Measurements from ENCODE around the gene NHP2. TPM values are rescaled to one million over a fixed set of nuclear protein-coding genes. Genes with fewer than 3 reads are reported as not detected.
"Not testable (repeated sequence)": the region's sequence is repeated elsewhere in the genome, so short reads cannot be mapped to it uniquely, and the experiment has no call there.

Gene NHP2
- total RNA-seq, 4 donors from 2014 or later, result 139 to 290 (median 159) TPM

DNA sequence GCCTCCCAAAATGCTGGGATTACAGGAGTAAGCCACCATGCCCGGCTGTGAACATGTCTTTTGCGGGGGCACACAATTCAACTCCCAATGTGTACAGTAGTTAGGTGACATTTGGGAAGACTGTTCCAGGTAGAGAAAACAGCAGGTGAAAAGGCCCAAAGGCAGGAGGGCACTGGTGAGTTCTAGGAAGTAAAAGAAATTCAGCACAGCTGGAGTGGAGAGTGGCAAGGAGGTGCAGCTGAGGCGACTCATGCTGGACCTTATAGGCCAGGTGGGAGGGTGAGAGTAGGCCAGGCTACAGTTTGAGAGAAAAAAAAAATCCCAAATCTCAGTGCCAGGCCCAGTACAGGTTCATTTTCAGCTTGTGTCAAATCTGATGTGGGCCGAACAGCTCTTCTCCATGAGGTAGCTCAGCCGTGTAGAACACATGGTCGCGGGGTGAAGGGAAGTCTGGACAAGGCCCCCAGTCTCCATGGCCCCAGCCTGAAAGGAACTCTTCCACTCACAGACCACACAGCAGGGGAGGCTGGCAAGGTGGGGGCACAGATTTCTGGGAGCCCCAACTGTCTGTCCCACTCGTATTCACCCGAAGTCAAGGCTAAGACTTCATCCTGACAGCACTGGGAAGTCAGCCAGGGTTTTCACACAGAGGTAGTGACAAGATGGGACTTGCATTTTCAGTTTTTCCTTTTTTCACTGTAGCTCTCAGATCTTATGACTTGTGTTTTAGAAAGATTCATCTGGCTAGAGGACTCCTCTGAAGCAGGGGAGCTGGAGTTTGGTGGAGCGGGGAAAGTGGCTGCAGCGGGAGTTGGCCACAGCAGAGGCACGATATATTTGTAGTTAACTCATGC, 46.1 kb upstream of the NHP2 start:
- H3K4me1 ChIP-seq, result peaks cover 0 to 4% (median 0%) of the 10 kb centered on the region in 4 donors
- H3K4me3 ChIP-seq, result no peak overlapping the region
- no peak for TF ChIP-seq EP300 (IDR thresholded peaks at IDR 0.05)
- TF ChIP-seq POLR2A (IDR thresholded peaks at IDR 0.05), result no peak
- TF ChIP-seq, protein P1, sequence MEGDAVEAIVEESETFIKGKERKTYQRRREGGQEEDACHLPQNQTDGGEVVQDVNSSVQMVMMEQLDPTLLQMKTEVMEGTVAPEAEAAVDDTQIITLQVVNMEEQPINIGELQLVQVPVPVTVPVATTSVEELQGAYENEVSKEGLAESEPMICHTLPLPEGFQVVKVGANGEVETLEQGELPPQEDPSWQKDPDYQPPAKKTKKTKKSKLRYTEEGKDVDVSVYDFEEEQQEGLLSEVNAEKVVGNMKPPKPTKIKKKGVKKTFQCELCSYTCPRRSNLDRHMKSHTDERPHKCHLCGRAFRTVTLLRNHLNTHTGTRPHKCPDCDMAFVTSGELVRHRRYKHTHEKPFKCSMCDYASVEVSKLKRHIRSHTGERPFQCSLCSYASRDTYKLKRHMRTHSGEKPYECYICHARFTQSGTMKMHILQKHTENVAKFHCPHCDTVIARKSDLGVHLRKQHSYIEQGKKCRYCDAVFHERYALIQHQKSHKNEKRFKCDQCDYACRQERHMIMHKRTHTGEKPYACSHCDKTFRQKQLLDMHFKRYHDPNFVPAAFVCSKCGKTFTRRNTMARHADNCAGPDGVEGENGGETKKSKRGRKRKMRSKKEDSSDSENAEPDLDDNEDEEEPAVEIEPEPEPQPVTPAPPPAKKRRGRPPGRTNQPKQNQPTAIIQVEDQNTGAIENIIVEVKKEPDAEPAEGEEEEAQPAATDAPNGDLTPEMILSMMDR (IDR thresholded peaks at IDR 0.05), result no peak
- no peaks in the 10 kb centered on the region for H3K27me3 ChIP-seq
- H3K27ac ChIP-seq, result no peak overlapping the region
- H3K9me3 ChIP-seq, result no peaks in the 10 kb centered on the region
- 81 to 84% methylated on average over 12 of the region's 12 CpGs for WGBS, 2 donors
- DNase-seq (ENCODE audit: low spot score in 2 of 2), result no peak
- no peaks in the 10 kb centered on the region for H3K36me3 ChIP-seq

DNA sequence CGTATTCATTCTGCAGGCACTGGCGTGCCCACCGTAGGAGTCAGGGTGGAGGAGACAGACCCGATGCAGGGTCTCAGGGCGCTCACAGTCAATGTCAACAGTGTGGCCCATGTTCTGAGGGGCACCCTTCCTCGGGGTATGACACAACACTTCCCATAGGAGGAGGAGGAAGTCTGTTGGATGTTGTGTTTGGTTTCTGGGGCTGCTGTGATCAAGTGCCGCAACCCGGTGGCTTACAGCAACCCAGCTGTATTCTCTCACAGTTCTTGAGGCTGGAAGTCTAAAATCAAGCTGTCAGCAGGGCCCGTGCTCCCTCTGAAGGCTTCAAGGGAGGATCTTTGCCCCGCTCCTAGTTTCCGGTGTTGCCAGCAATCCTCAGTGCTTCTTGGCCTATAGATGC, 45.0 kb upstream of the NHP2 start:
- WGBS, 2 donors, result 75 to 86% methylated on average over 11 of the region's 11 CpGs

DNA sequence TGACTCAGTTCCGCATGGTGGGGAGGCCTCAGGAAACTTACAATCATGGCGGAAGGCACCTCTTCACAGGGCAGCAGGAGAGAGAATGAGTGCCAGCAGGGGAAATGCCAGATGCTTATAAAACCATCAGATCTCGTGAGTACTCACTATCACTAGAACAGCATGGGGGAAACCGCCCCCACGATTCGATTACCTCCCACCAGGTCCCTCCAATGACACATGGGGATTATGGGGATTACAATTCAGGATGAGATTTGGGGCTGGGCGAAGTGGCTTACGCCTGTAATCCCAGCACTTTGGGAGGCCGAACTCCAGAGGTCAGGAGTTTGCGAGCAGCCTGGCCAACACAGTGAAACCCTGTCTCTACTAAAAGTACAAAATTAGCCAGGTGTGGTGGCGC, 44.5 kb upstream of the NHP2 start:
- 81 to 91% methylated on average over 10 of the region's 11 CpGs for WGBS, 2 donors
- H3K9me3 ChIP-seq; H3K4me1 ChIP-seq; H3K27me3 ChIP-seq; H3K27ac ChIP-seq; H3K4me3 ChIP-seq; DNase-seq (ENCODE audit: low spot score in 2 of 2); H3K36me3 ChIP-seq: not testable (repeated sequence)

More for the DNA sequence above, 45.0 kb upstream of the NHP2 start:
- Histone ChIP-seq H3K4me3 (no peak overlapping the region), H3K27me3 (peaks cover 0 to 3% of the 10 kb centered on the region in 2 donors), H3K27ac (no peak overlapping the region), H3K9me3 (no peaks in the 10 kb centered on the region), H3K4me1 (peaks cover 0 to 2% (median 0%) of the 10 kb centered on the region in 4 donors), H3K36me3 (no peaks in the 10 kb centered on the region)
- TF ChIP-seq EP300 (IDR thresholded peaks at IDR 0.05) (no peak), POLR2A (IDR thresholded peaks at IDR 0.05) (no peak)
- TF ChIP-seq, protein P1 (IDR thresholded peaks at IDR 0.05), result no peak
- no peak for DNase-seq (ENCODE audit: low spot score in 2 of 2)

DNA sequence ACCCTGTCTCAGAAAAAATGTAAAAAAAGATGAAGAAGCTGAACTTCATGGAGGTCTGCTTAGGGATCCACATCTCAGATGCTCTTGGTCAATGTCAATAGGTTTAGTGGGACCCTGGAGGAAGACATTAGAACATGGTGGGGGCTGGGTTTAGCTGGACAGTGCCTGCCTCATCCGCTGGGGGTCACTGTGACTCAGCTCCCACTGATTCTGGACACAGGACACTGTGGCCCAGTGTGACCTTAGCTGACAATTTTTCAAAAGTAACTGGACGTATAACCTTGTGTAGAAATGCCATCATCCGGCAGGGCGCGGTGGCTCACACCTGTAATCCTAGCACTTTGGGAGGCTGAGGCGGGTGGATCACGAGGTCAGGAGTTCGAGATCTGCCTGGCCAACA, 43.3 kb upstream of the NHP2 start:
- Histone ChIP-seq H3K9me3 (no peaks in the 10 kb centered on the region), H3K27me3 (peaks cover 0 to 10% of the 10 kb centered on the region in 2 donors), H3K27ac (no peak overlapping the region), H3K4me3 (no peak overlapping the region), H3K36me3 (no peaks in the 10 kb centered on the region), H3K4me1 (no peaks in the 10 kb centered on the region)
- DNase-seq (ENCODE audit: low spot score in 2 of 2), result no peak
- 85 to 87% methylated on average over 7 to 8 of the region's 8 CpGs for WGBS, 2 donors
- TF ChIP-seq, protein P1 (IDR thresholded peaks at IDR 0.05), result peak in 1 of 5 experiments; percentile 9
- no peak for TF ChIP-seq POLR2A (IDR thresholded peaks at IDR 0.05)

DNA sequence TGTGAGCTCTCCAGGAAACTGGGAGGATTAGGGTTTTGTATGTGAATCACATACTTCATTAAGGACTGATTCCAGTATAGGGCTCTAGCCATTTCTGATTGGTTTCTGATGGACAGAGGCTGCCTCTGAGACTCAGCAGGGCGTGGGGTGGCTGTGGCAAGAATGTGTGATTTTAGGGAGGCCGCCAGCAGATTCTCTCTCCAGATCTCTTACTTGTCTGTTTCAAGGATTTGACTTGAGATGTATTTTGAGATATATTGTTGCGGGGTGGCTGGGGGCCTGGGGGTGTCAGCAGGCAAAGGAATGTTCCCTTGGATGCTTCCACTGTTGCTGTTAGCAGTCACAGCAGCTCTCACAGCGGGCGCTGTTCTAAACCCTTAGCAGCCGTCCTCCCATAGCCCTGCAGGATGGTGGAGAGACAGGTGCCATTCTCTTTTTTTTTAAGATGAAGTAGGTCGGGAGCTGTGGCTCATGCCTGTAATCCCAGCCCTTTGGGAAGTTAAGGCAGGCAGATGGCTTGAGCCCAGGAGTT, 42.7 kb upstream of the NHP2 start:
- TF ChIP-seq EP300 (IDR thresholded peaks at IDR 0.05), result no peak
- TF ChIP-seq, protein P1 (IDR thresholded peaks at IDR 0.05), result no peak
- TF ChIP-seq POLR2A (IDR thresholded peaks at IDR 0.05), result no peak
- 66 to 73% methylated on average over 7 of the region's 7 CpGs for WGBS, 2 donors
- Histone ChIP-seq H3K27me3 (peaks cover 0 to 10% of the 10 kb centered on the region in 2 donors), H3K27ac (no peak overlapping the region), H3K4me1 (no peaks in the 10 kb centered on the region), H3K36me3 (no peaks in the 10 kb centered on the region), H3K4me3 (no peak overlapping the region), H3K9me3 (no peaks in the 10 kb centered on the region)
- no peak for DNase-seq (ENCODE audit: low spot score in 2 of 2)

Measured in tibial nerve (tissue), 4 donors.